ENCODE data around the gene SYS1.

- TF ChIP-seq CTCF (IDR thresholded peaks at IDR 0.05; ENCODE audit: poor library complexity, severe bottlenecking) (no peak), POLR2AphosphoS5 (IDR thresholded peaks at IDR 0.05) (no peak), SMC3 (conservative IDR thresholded peaks at IDR 0.05; ENCODE audit: poor library complexity) (no peak)
Observed at GRCh38 chr20:45377269-45377668, 14.3 kb downstream of the SYS1 start.

Measured in neural cell (in vitro differentiated cells).